ENCODE measurements around the gene HK2.

HK2 gene

GRCh38 chr2:74857725-74858124 lies 23.8 kb downstream of the HK2 start:
- no peak for DNase-seq

GRCh38 chr2:74858281-74858680 lies 24.4 kb downstream of the HK2 start:
- DNase-seq: no peak

GRCh38 chr2:74860079-74860478 lies 26.2 kb downstream of the HK2 start:
- no peak for DNase-seq

- DNase-seq: no peak
Observed at GRCh38 chr2:74860521-74860920, 26.6 kb downstream of the HK2 start.

- no peak for DNase-seq
Observed at GRCh38 chr2:74861531-74861930, 27.6 kb downstream of the HK2 start.

- DNase-seq: no peak
Observed at GRCh38 chr2:74862020-74862964, 28.4 kb downstream of the HK2 start.

- no peak for DNase-seq
Observed at GRCh38 chr2:74863802-74864248, 29.9 kb downstream of the HK2 start.

- no peak for DNase-seq
Observed at GRCh38 chr2:74864728-74865722, 31.1 kb downstream of the HK2 start.

GRCh38 chr2:74865770-74866674 lies 32.1 kb downstream of the HK2 start:
- no peak for DNase-seq

- DNase-seq: no peak
Observed at GRCh38 chr2:74867841-74868658, 34.1 kb downstream of the HK2 start.

GRCh38 chr2:74869517-74869916 lies 35.6 kb downstream of the HK2 start:
- DNase-seq: no peak

GRCh38 chr2:74870951-74871350 lies 37.0 kb downstream of the HK2 start:
- DNase-seq: no peak

GRCh38 chr2:74871414-74871813 lies 37.5 kb downstream of the HK2 start:
- no peak for DNase-seq

GRCh38 chr2:74872389-74872836 lies 38.5 kb downstream of the HK2 start:
- DNase-seq: no peak

- no peak for DNase-seq
Observed at GRCh38 chr2:74873012-74873665, 39.2 kb downstream of the HK2 start.

GRCh38 chr2:74873678-74874640 lies 40.0 kb downstream of the HK2 start:
- no peak for DNase-seq

- no peak for DNase-seq
Observed at GRCh38 chr2:74876081-74876886, 42.4 kb downstream of the HK2 start.

- DNase-seq: no peak
Observed at GRCh38 chr2:74877376-74877775, 43.4 kb downstream of the HK2 start.

Measured in activated gamma-delta T cell (primary cell).